ENCODE results near the gene CHST13.

The CHST13 gene, protein sequence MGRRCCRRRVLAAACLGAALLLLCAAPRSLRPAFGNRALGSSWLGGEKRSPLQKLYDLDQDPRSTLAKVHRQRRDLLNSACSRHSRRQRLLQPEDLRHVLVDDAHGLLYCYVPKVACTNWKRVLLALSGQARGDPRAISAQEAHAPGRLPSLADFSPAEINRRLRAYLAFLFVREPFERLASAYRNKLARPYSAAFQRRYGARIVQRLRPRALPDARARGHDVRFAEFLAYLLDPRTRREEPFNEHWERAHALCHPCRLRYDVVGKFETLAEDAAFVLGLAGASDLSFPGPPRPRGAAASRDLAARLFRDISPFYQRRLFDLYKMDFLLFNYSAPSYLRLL

DNA sequence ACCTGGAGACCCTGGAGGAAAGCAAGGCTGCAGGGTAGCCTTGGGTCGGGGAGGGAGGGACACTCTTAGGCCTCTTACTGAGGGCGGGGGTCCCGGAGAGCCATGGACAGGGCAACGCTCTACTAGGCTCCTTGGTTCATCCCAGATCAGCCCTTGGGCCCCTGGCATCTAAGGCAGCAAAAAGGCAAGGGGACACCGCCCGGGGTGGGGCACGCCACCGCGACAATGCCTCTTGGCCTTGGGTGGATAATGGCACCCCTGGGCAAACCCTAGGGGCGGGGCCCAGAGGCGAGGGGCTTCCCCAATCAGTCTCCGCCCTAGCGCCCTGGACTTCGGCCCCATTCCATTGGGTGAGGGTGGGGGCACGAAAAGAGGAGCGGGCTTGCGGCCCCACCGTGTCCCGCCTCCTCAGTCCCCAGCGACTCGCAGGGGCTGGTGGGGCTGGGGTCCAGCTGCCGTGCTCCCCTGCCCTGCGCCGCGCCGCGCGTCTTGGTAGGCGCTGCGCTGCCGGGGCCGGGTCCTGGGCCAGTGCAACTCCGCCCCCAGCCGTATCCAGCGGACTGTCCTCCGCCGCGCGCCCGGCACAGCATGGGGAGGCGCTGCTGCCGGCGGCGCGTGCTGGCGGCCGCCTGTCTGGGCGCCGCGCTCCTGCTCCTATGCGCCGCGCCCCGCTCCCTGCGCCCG is at the start of gene CHST13:
Gene CHST13 (plus strand): TSS at position 411 of the 684 bp plus-strand sequence. CDS start 178 bp downstream, at position 589.
- DNase-seq (ENCODE audit: low read depth in 1 of 2, low spot score in 1 of 2): no peak

GRCh38 chr3:126474498-126475412 is 49.2 kb upstream of the CHST13 start:
- DNase-seq (ENCODE audit: low read depth in 1 of 2, low spot score in 1 of 2): peak in 1 of 2 donors; percentile 22

- DNase-seq (ENCODE audit: low read depth in 1 of 2, low spot score in 1 of 2): peak; percentile 78 to 87
Measured at GRCh38 chr3:126475413-126476114, 48.4 kb upstream of the CHST13 start, which contains the start of gene ZXDC. Gene ZXDC (minus strand): TSS chr3:126475891. CDS start chr3:126475865, 26 bp downstream.

- DNase-seq (ENCODE audit: low read depth in 1 of 2, low spot score in 1 of 2): peak; percentile 26 to 51
Measured at GRCh38 chr3:126476166-126477060, 47.5 kb upstream of the CHST13 start.

DNA sequence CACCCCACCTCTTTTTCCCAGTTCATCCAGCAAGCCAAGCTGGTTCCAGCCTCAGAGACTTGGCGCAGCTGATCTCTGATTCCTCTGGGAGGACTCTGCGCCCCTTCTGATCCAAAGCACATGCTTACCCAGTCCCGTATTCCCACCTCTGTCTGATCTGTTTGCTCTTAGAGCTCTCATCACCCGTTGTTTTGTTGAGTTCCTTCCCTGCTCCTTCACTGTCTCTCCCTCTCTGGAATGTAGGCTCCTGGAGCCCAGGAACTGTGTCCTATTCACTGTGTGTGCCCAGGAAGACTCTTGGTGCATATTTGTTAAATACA is 46.9 kb upstream of the CHST13 start:
- no peak for DNase-seq (ENCODE audit: low read depth in 1 of 2, low spot score in 1 of 2)

GRCh38 chr3:126478581-126479310 is 45.2 kb upstream of the CHST13 start:
- no peak for DNase-seq (ENCODE audit: low read depth in 1 of 2, low spot score in 1 of 2)

- DNase-seq (ENCODE audit: low read depth in 1 of 2, low spot score in 1 of 2): no peak
Measured at GRCh38 chr3:126479642-126480041, 44.3 kb upstream of the CHST13 start.

- no peak for DNase-seq (ENCODE audit: low read depth in 1 of 2, low spot score in 1 of 2)
Measured at GRCh38 chr3:126480206-126480605, 43.7 kb upstream of the CHST13 start.

GRCh38 chr3:126480861-126481260 is 43.1 kb upstream of the CHST13 start:
- DNase-seq (ENCODE audit: low read depth in 1 of 2, low spot score in 1 of 2): no peak

GRCh38 chr3:126481808-126482502 is 42.0 kb upstream of the CHST13 start:
- DNase-seq (ENCODE audit: low read depth in 1 of 2, low spot score in 1 of 2): no peak

- DNase-seq (ENCODE audit: low read depth in 1 of 2, low spot score in 1 of 2): no peak
Measured at GRCh38 chr3:126482503-126483255, 41.3 kb upstream of the CHST13 start.

GRCh38 chr3:126483321-126483761 is 40.6 kb upstream of the CHST13 start:
- DNase-seq (ENCODE audit: low read depth in 1 of 2, low spot score in 1 of 2): no peak

- no peak for DNase-seq (ENCODE audit: low read depth in 1 of 2, low spot score in 1 of 2)
Measured at GRCh38 chr3:126484148-126484547, 39.8 kb upstream of the CHST13 start.

DNA sequence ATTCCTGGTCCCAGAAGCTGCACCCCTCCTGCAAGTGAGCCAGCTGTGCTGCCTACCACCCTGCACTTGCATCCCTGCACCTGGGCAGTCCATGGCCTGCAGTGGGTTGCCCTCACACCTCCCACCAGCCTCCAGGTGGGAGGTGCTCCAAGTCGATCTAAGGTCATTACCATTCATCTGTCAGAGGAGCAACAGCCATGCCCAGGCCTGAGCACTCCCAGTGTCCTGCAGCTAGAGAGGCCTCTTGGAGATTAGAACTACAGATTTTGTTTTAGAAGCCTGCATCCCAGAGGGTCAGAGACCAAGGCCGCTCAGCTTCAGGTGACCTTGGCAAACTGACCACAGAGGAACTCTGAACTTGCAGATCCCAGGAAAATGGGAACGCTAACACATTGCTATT is 39.3 kb upstream of the CHST13 start:
- DNase-seq (ENCODE audit: low read depth in 1 of 2, low spot score in 1 of 2): no peak

DNA sequence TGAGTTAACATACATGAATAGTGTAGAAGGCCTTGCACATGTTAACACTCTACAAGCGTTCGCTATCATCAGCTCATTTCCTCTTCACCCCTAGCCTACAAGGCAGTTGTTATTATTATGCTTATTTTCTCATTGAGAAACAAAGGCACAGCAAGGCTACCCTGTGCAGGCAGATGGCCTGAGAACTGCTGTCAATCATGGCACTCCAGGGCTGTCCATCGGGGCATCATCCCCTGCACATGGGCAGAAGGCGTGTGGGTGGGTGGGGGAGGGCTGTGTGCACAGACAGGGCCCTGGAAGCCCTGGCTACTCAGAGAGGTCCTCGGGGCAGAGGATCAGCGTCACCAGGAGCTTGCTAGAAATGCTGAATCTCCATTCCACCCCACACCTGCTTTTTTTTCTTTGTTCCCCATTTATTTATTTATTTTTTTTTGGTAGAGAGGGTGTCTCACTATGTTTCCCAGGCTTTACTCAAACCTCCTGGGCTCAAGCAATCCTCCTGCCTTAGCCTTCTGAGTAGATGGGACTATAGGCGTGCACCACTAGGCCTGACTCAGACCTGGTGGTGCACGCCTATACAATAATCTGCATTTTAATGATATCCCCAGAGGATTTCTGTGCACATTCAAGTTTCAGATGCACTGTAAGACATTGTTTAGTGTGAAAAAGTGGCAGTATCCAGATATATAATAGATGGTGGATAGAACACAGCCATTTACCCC is 38.6 kb upstream of the CHST13 start:
- no peak for DNase-seq (ENCODE audit: low read depth in 1 of 2, low spot score in 1 of 2)

DNA sequence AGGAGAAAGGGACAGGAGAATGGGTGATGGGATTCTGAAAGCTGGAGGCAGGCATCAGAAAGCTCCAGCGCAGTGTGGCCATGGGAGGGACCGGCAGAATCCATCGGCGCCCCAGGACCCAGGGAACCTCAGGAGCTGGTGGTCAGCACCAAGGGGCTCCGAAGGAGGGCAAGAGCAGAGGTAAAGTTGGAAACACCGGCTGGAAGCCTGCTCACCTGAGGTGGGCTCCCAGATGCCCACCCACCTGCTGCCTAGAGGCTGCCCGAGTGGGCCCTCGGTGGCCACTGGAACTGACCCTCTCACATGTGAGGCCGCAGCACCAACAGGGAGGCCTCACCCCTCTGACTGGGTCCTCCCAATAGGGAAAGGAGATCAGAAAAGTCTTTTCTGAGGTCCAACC is 38.0 kb upstream of the CHST13 start:
- no peak for DNase-seq (ENCODE audit: low read depth in 1 of 2, low spot score in 1 of 2)

DNA sequence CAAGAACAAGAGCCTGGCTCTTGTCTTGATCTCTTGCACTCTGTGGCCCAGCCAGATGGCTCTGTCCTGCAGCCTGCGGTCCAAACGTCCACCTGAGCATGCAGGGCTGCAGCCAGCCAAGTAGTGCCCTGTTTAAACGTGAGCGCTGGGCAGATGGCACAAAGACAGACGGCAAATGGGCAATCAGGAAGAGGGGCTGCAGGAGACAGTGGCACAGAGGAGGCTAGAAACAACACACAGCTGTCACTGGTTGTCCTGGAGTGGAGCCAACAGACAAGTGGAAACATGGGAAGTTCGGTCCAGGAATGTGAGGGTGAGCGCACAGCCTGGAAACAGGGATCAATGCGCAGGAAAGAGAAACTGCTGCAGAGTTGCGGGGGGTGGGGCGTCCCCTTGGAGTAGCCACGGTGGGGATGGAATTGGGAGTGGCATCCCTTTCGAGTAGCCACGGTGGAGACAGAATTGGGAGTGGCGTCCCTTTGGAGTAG is 37.6 kb upstream of the CHST13 start:
- DNase-seq (ENCODE audit: low read depth in 1 of 2, low spot score in 1 of 2): no peak
